Parathyroid adenoma (tissue), 2 donors: ENCODE measurements around the gene TMCO4.
A peak's percentile ranks its signal among the peaks of the same experiment; 100 is the strongest.

Experiments used
- H2AFZ ChIP-seq: fragments of 300-600 bp; sonication (generic); one replicate; pipeline ENCODE4 v1.7.0; 2017; ENCODE audit warnings: antibody characterized with exemption, mild to moderate bottlenecking
- H3K27ac ChIP-seq: fragments of 300-600 bp; sonication (generic); one replicate; pipeline ENCODE4 v1.7.0; 2017
- H3K27me3 ChIP-seq: fragments of 300-600 bp; sonication (generic); one replicate; pipeline ENCODE4 v1.7.0; 2017; ENCODE audit warnings: low read length; ENCODE audit not compliant: control insufficient read depth, insufficient read depth
- H3K36me3 ChIP-seq: fragments of 300-600 bp; sonication (generic); one replicate; pipeline ENCODE4 v1.7.0; 2017; ENCODE audit warnings: low read length; ENCODE audit not compliant: control insufficient read depth, insufficient read depth
- H3K4me1 ChIP-seq: fragments of 300-600 bp; sonication (generic); one replicate; pipeline ENCODE4 v1.7.0; 2017; ENCODE audit warnings: control low read depth
- H3K4me2 ChIP-seq: fragments of 300-600 bp; sonication (generic); one replicate; pipeline ENCODE4 v1.7.0; 2017; ENCODE audit warnings: low read length
- H3K4me3 ChIP-seq: fragments of 300-600 bp; sonication (generic); one replicate; pipeline ENCODE4 v1.7.0; 2017; ENCODE audit warnings: low read depth, low read length
- H3K79me2 ChIP-seq: fragments of 300-600 bp; sonication (generic); one replicate; pipeline ENCODE4 v1.7.0; 2017; ENCODE audit warnings: control low read depth
- H3K9ac ChIP-seq: fragments of 300-600 bp; sonication (generic); one replicate; pipeline ENCODE4 v1.7.0; 2017; ENCODE audit warnings: mild to moderate bottlenecking
- H3K9me3 ChIP-seq: fragments of 300-600 bp; sonication (generic); one replicate; pipeline ENCODE4 v1.7.0; 2017; ENCODE audit warnings: low read length; ENCODE audit not compliant: control insufficient read depth
- TF ChIP-seq, protein P1 (sequence below): fragments of 300-600 bp; sonication (generic); IDR thresholded peaks from one replicate; pipeline ENCODE4 v1.7.0; 2017; ENCODE audit warnings: antibody characterized with exemption, mild to moderate bottlenecking
- donor health status: primary hyperparathyroidism.

TMCO4 gene

GRCh38 chr1:19800076-19800804, 524 bp upstream of the TMCO4 start:
- H3K4me2 ChIP-seq: peak overlapping the region; percentile 56
- H3K4me1 ChIP-seq: peaks cover 8% of the 10 kb centered on the region
- H3K9ac ChIP-seq: no peak overlapping the region
- peak overlapping the region; percentile 81 for H3K27ac ChIP-seq
- no peaks in the 10 kb centered on the region for H3K36me3 ChIP-seq
- TF ChIP-seq, protein P1, sequence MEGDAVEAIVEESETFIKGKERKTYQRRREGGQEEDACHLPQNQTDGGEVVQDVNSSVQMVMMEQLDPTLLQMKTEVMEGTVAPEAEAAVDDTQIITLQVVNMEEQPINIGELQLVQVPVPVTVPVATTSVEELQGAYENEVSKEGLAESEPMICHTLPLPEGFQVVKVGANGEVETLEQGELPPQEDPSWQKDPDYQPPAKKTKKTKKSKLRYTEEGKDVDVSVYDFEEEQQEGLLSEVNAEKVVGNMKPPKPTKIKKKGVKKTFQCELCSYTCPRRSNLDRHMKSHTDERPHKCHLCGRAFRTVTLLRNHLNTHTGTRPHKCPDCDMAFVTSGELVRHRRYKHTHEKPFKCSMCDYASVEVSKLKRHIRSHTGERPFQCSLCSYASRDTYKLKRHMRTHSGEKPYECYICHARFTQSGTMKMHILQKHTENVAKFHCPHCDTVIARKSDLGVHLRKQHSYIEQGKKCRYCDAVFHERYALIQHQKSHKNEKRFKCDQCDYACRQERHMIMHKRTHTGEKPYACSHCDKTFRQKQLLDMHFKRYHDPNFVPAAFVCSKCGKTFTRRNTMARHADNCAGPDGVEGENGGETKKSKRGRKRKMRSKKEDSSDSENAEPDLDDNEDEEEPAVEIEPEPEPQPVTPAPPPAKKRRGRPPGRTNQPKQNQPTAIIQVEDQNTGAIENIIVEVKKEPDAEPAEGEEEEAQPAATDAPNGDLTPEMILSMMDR: no peak
- peak overlapping the region; percentile 76 for H3K4me3 ChIP-seq
- peak overlapping the region; percentile 83 for H2AFZ ChIP-seq
- H3K27me3 ChIP-seq: no peaks in the 10 kb centered on the region
- H3K9me3 ChIP-seq: no peaks in the 10 kb centered on the region
- no peaks in the 10 kb centered on the region for H3K79me2 ChIP-seq

DNA sequence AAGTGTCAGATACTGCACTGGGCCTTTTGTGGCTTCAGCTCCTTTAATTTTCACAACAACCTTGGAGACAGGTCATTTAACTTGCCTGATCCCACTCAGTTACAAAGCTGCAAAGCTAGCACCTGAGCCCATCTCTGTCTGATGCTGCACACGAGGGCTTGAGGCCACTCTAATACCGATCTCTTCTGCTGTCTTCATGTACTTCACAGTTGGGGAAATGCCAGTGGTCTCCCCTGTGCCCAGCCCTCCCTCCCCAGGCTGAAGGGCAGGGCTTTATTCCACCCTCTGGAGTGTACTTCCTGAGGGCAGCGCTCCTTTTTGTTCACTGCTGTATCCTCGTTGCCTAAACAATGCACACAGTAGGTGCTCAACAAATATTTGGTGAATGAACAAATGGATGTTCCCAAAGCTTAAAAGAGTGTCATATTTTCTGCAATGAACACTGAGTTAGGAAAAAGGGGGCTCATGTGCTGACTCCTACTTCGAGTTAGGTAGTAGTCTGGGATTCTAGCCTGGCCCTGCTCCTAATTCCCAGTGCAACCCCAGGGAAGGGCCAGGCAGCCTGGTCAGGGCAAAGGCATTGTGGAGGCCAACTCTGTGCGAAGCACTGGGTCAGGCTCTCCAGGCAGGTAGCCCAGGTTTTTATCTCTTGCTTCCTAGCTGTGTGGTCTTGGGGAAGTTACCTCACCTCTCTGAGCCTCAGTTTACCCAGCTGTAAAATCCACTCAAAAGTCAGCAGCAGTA, 1.1 kb downstream of the TMCO4 start:
- peak overlapping the region; percentile 85 for H2AFZ ChIP-seq
- no peaks in the 10 kb centered on the region for H3K36me3 ChIP-seq
- no peak overlapping the region for H3K9ac ChIP-seq
- peak overlapping the region; percentile 89 for H3K27ac ChIP-seq
- peak overlapping the region; percentile 83 for H3K4me2 ChIP-seq
- peak overlapping the region; percentile 76 for H3K4me3 ChIP-seq
- TF ChIP-seq, protein P1: no peak
- H3K79me2 ChIP-seq: no peaks in the 10 kb centered on the region
- H3K9me3 ChIP-seq: no peaks in the 10 kb centered on the region
- H3K27me3 ChIP-seq: no peaks in the 10 kb centered on the region
- peaks cover 9% of the 10 kb centered on the region for H3K4me1 ChIP-seq

GRCh38 chr1:19797827-19798226, 1.9 kb downstream of the TMCO4 start:
- Histone ChIP-seq H2AFZ (no peak overlapping the region), H3K27me3 (no peaks in the 10 kb centered on the region), H3K4me2 (no peak overlapping the region), H3K4me3 (no peak overlapping the region), H3K36me3 (no peaks in the 10 kb centered on the region), H3K9ac (no peak overlapping the region), H3K79me2 (no peaks in the 10 kb centered on the region), H3K27ac (peak overlapping the region; percentile 89), H3K9me3 (no peaks in the 10 kb centered on the region), H3K4me1 (peaks cover 11% of the 10 kb centered on the region)
- TF ChIP-seq, protein P1: no peak

- TF ChIP-seq, protein P1: no peak
- no peak overlapping the region for H3K4me3 ChIP-seq
These were observed 5.1 kb downstream of the TMCO4 start for GRCh38 chr1:19794583-19794982.

More at GRCh38 chr1:19794583-19794982, 5.1 kb downstream of the TMCO4 start:
- H3K9ac ChIP-seq: no peak overlapping the region
- H2AFZ ChIP-seq: no peak overlapping the region
- no peak overlapping the region for H3K27ac ChIP-seq
- H3K9me3 ChIP-seq: no peaks in the 10 kb centered on the region
- H3K27me3 ChIP-seq: no peaks in the 10 kb centered on the region
- no peaks in the 10 kb centered on the region for H3K79me2 ChIP-seq
- no peak overlapping the region for H3K4me2 ChIP-seq
- peaks cover 14% of the 10 kb centered on the region for H3K4me1 ChIP-seq
- H3K36me3 ChIP-seq: no peaks in the 10 kb centered on the region
